Peyer's patch (tissue), 4 donors: ENCODE results near the gene CDH6.

Experiments used
- CTCF ChIP-seq, 6 experiments: fragments of 450-650 bp in 4 of 6; fragments of 200-600 bp in 2 of 6; sonication (generic) in 1 of 6; IDR thresholded peaks; one replicate each; pipeline ENCODE4 v1.5.1; 2017 to 2019; ENCODE audit warnings: antibody characterized with exemption in 6 of 6, mild to moderate bottlenecking in 3 of 6, moderate library complexity in 1 of 6
- POLR2A ChIP-seq, 2 donors: fragments of 450-650 bp; IDR thresholded peaks; one replicate each; pipeline ENCODE4 v1.5.1; 2017; ENCODE audit warnings: antibody characterized with exemption in 2 of 2, mild to moderate bottlenecking in 2 of 2, moderate library complexity in 2 of 2

GRCh38 chr5:31204958-31205357, 11.5 kb downstream of the CDH6 start:
- TF ChIP-seq CTCF (IDR thresholded peaks at IDR 0.05) (no peak), POLR2A (IDR thresholded peaks at IDR 0.05) (no peak)
